Activated T-helper 1 cell treated with anti-CD3 and anti-CD28 coated beads, Interleukin-12 subunit alpha, Interleukin-12 subunit beta, Interleukin-2, Interleukin-4 antibody, amounts not matched to agents 30 ng/mL and 10 ng/mL and 1 ng/mL, durations not matched to agents 14 hours and 24 hours and 36 hours (primary cell): Measurements from ENCODE around the gene LCK. TPM values are rescaled to one million over a fixed set of nuclear protein-coding genes. Genes with fewer than 3 reads are reported as not detected.
"Not testable (repeated sequence)": the region's sequence is repeated elsewhere in the genome, so short reads cannot be mapped to it uniquely, and the experiment has no call there.

ENCODE experiments used
- DNase-seq: peaks from one replicate; pipeline ENCODE4 v3.0.0; 2021; ENCODE audit warnings: low spot score
- H3K27ac Mint-ChIP-seq: one replicate; pipeline ENCODE4 v1.8.0; 2021; ENCODE audit warnings: mild to moderate bottlenecking, mixed read lengths
- H3K27me3 Mint-ChIP-seq: one replicate; pipeline ENCODE4 v1.8.0; 2022; ENCODE audit warnings: mild to moderate bottlenecking, moderate library complexity, mixed read lengths; ENCODE audit not compliant: insufficient read depth
- H3K36me3 Mint-ChIP-seq: one replicate; pipeline ENCODE4 v1.8.0; 2021; ENCODE audit warnings: low read depth, mixed read lengths
- H3K4me1 Mint-ChIP-seq: one replicate; pipeline ENCODE4 v1.8.0; 2021; ENCODE audit warnings: low read depth, mixed read lengths
- H3K4me3 Mint-ChIP-seq: one replicate; pipeline ENCODE4 v1.8.0; 2021; ENCODE audit warnings: mild to moderate bottlenecking, moderate library complexity, mixed read lengths
- H3K9me3 Mint-ChIP-seq: one replicate; pipeline ENCODE4 v1.8.0; 2021; ENCODE audit warnings: mixed read lengths
- intact Hi-C: fragments of 100-400 bp; cut with micrococcal nuclease; formaldehyde crosslinking; loops from one replicate; pipeline ENCODE4 v1.15.1; 2024
- total RNA-seq: library from RNA; stranded (reverse); gene quantifications from 2 replicates; pipeline ENCODE4 v1.2.3, GENCODE V29; 2022

The LCK gene
- total RNA-seq, 1 donor from 2014 or later = 281 TPM

- DNase-seq = no peak
- H3K27me3 Mint-ChIP-seq = no peaks in the 10 kb centered on the region
- no peaks in the 10 kb centered on the region for H3K9me3 Mint-ChIP-seq
- H3K36me3 Mint-ChIP-seq = peaks cover 22% of the 10 kb centered on the region
- peak overlapping the region; percentile 93 for H3K4me3 Mint-ChIP-seq
- intact Hi-C loops = loop anchor here (2.0 kb wide), 2 partner anchors 18 to 50 kb away; no protein-coding TSS in a partner anchor
- H3K4me1 Mint-ChIP-seq = peaks cover 30% of the 10 kb centered on the region
- peak overlapping the region; percentile 94 for H3K27ac Mint-ChIP-seq
Measured at GRCh38 chr1:32291145-32291707, 40.2 kb downstream of the LCK start.

- Mint-ChIP-seq H3K4me1 (peaks cover 37% of the 10 kb centered on the region), H3K36me3 (peaks cover 22% of the 10 kb centered on the region), H3K27ac (peak within 1 kb of the TSS; percentile 94), H3K9me3 (no peaks in the 10 kb centered on the region), H3K4me3 (peak within 1 kb of the TSS; percentile 93), H3K27me3 (no peaks in the 10 kb centered on the region)
- intact Hi-C loops = loop anchor here (1.0 to 2.0 kb wide), 13 partner anchors 19 to 359 kb away; partner anchors contain the start of genes BSDC1, CCDC28B, EIF3I and IQCC
- peak; percentile 96 for DNase-seq
Measured at GRCh38 chr1:32291708-32292538, 40.9 kb downstream of the LCK start, which contains the start of gene HDAC1. Gene HDAC1 (plus strand): TSS chr1:32292083. CDS start chr1:32292170, 87 bp downstream.

- H3K27me3 Mint-ChIP-seq, H3K4me3 Mint-ChIP-seq, DNase-seq, intact Hi-C loops, H3K9me3 Mint-ChIP-seq, H3K27ac Mint-ChIP-seq: not testable (repeated sequence)
- Mint-ChIP-seq H3K4me1 (peaks cover 50% of the 10 kb centered on the region), H3K36me3 (peaks cover 38% of the 10 kb centered on the region)
Measured at GRCh38 chr1:32298211-32298610, 47.1 kb downstream of the LCK start.

- no peaks in the 10 kb centered on the region for H3K9me3 Mint-ChIP-seq
- H3K4me3 Mint-ChIP-seq = no peak overlapping the region
- peaks cover 57% of the 10 kb centered on the region for H3K4me1 Mint-ChIP-seq
- H3K27me3 Mint-ChIP-seq = no peaks in the 10 kb centered on the region
- no peak for DNase-seq
- H3K36me3 Mint-ChIP-seq = peaks cover 48% of the 10 kb centered on the region
- intact Hi-C loops = no loop called here
- H3K27ac Mint-ChIP-seq = no peak overlapping the region
Measured at GRCh38 chr1:32299327-32299726, 48.3 kb downstream of the LCK start.

DNA sequence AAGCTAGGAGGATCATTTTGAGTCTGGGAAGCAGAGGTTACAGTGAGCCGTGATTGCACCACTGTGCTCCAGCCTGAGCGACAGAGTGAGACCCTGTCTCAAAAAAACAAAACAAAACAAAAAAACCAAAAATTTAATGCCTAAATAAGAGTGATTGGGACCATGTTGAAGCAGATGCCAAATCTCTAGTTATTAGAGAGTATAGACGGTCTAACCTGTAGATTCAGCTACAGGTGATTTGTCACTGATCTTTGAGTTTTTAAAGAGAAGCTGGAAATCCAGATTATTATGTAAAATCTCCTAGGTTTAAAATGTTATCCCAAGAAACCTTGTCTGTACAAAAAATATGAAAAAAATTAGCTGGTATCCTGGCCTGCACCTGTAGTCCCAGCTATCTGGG, 52.3 kb downstream of the LCK start:
- no peaks in the 10 kb centered on the region for H3K27me3 Mint-ChIP-seq
- H3K36me3 Mint-ChIP-seq = peaks cover 51% of the 10 kb centered on the region
- no peak overlapping the region for H3K27ac Mint-ChIP-seq
- DNase-seq = no peak
- no peaks in the 10 kb centered on the region for H3K9me3 Mint-ChIP-seq
- H3K4me3 Mint-ChIP-seq = no peak overlapping the region
- peaks cover 45% of the 10 kb centered on the region for H3K4me1 Mint-ChIP-seq
- intact Hi-C loops = no loop called here

- no peak overlapping the region for H3K4me3 Mint-ChIP-seq
- peak overlapping the region; percentile 6 for H3K27ac Mint-ChIP-seq
- peaks cover 51% of the 10 kb centered on the region for H3K36me3 Mint-ChIP-seq
- H3K27me3 Mint-ChIP-seq = no peaks in the 10 kb centered on the region
- no peaks in the 10 kb centered on the region for H3K9me3 Mint-ChIP-seq
- no peak for DNase-seq
- intact Hi-C loops = no loop called here
- peaks cover 46% of the 10 kb centered on the region for H3K4me1 Mint-ChIP-seq
Measured at GRCh38 chr1:32303997-32304622, 53.0 kb downstream of the LCK start.

- no peak overlapping the region for H3K27ac Mint-ChIP-seq
- intact Hi-C loops = no loop called here
Measured at GRCh38 chr1:32305310-32305709, 54.2 kb downstream of the LCK start.

DNA sequence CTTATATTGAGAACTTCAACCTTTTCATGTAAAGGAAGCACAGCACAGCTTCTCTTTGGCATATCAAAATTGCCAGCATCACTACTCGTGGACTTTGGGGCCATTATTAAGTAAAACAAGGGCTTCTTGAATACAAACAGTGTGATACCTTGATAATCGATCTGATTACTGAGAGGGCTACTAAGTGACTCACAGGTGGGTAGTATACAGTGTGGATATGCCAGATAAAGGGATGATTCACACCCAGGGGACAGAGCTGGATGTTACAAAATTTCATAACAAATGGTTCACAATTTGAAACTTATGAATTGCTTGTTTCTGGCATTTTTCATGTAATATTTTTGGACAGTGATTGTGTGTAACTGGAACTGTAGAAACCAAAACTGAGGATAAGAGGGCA, 56.3 kb downstream of the LCK start:
- Mint-ChIP-seq H3K4me1 (peaks cover 53% of the 10 kb centered on the region), H3K9me3 (no peaks in the 10 kb centered on the region), H3K27me3 (no peaks in the 10 kb centered on the region), H3K27ac (peak overlapping the region; percentile 6), H3K36me3 (peaks cover 42% of the 10 kb centered on the region), H3K4me3 (no peak overlapping the region)
- intact Hi-C loops = no loop called here
- no peak for DNase-seq

More at GRCh38 chr1:32305310-32305709, 54.2 kb downstream of the LCK start:
- H3K4me3 Mint-ChIP-seq = no peak overlapping the region
- H3K27me3 Mint-ChIP-seq = no peaks in the 10 kb centered on the region
- no peak for DNase-seq
- peaks cover 51% of the 10 kb centered on the region for H3K4me1 Mint-ChIP-seq
- H3K9me3 Mint-ChIP-seq = no peaks in the 10 kb centered on the region
- peaks cover 54% of the 10 kb centered on the region for H3K36me3 Mint-ChIP-seq

- no peak for DNase-seq
- Mint-ChIP-seq H3K4me3 (no peak overlapping the region), H3K9me3 (no peaks in the 10 kb centered on the region), H3K36me3 (peaks cover 28% of the 10 kb centered on the region), H3K27me3 (no peaks in the 10 kb centered on the region), H3K4me1 (peaks cover 42% of the 10 kb centered on the region), H3K27ac (peak overlapping the region; percentile 30)
- intact Hi-C loops = no loop called here
Measured at GRCh38 chr1:32309960-32310359, 58.9 kb downstream of the LCK start.

GRCh38 chr1:32311709-32312393, 60.8 kb downstream of the LCK start:
- Mint-ChIP-seq H3K36me3 (peaks cover 21% of the 10 kb centered on the region), H3K4me1 (peaks cover 51% of the 10 kb centered on the region), H3K27ac (peak overlapping the region; percentile 21), H3K4me3 (no peak overlapping the region), H3K9me3 (no peaks in the 10 kb centered on the region), H3K27me3 (no peaks in the 10 kb centered on the region)
- intact Hi-C loops = no loop called here
- no peak for DNase-seq

- Mint-ChIP-seq H3K27me3 (no peaks in the 10 kb centered on the region), H3K9me3 (no peaks in the 10 kb centered on the region), H3K4me3 (no peak overlapping the region), H3K36me3 (peaks cover 16% of the 10 kb centered on the region), H3K27ac (no peak overlapping the region), H3K4me1 (peaks cover 32% of the 10 kb centered on the region)
- no peak for DNase-seq
- intact Hi-C loops = no loop called here
Measured at GRCh38 chr1:32316903-32317277, 65.8 kb downstream of the LCK start.

- H3K9me3 Mint-ChIP-seq = no peaks in the 10 kb centered on the region
- H3K27ac Mint-ChIP-seq = no peak overlapping the region
- no peak overlapping the region for H3K4me3 Mint-ChIP-seq
- DNase-seq = no peak
- H3K36me3 Mint-ChIP-seq = peaks cover 16% of the 10 kb centered on the region
- intact Hi-C loops = no loop called here
- H3K27me3 Mint-ChIP-seq = no peaks in the 10 kb centered on the region
- peaks cover 42% of the 10 kb centered on the region for H3K4me1 Mint-ChIP-seq
Measured at GRCh38 chr1:32318127-32318869, 67.2 kb downstream of the LCK start.
